GM21447 (cell line): ENCODE measurements around the gene SERF2.

Experiments used
- ATAC-seq: cut with Tn5 transposase; IDR thresholded peaks from one replicate; pipeline ENCODE4 v1.9.1; 2021; ENCODE audit not compliant: unreplicated experiment

Gene SERF2

GRCh38 chr15:43791993-43792760 lies at the start of gene SERF2:
Gene SERF2 (plus strand): TSS chr15:43792320. CDS start chr15:43792377, 57 bp downstream.
- peak; percentile 76 for ATAC-seq

GRCh38 chr15:43746245-43746902 lies 45.7 kb upstream of the SERF2 start, which contains the start of gene PDIA3:
Gene PDIA3 (plus strand): TSS chr15:43746438. CDS start chr15:43746540, 102 bp downstream.
- peak; percentile 56 for ATAC-seq

GRCh38 chr15:43746903-43747309 lies 45.2 kb upstream of the SERF2 start:
- peak; percentile 20 for ATAC-seq

- ATAC-seq, result no peak
Measured at GRCh38 chr15:43748376-43748775, 43.7 kb upstream of the SERF2 start.

GRCh38 chr15:43749690-43750345 lies 42.3 kb upstream of the SERF2 start:
- peak; percentile 47 for ATAC-seq

GRCh38 chr15:43751885-43752284 lies 40.2 kb upstream of the SERF2 start:
- ATAC-seq, result no peak

- ATAC-seq, result no peak
Measured at GRCh38 chr15:43762824-43763223, 29.3 kb upstream of the SERF2 start.

GRCh38 chr15:43763819-43764446 lies 28.2 kb upstream of the SERF2 start:
- no peak for ATAC-seq

GRCh38 chr15:43769584-43770228 lies 22.4 kb upstream of the SERF2 start:
- ATAC-seq, result no peak

GRCh38 chr15:43771816-43772215 lies 20.3 kb upstream of the SERF2 start:
- ATAC-seq, result no peak

GRCh38 chr15:43772624-43773023 lies 19.5 kb upstream of the SERF2 start:
- no peak for ATAC-seq

GRCh38 chr15:43774062-43774461 lies 18.1 kb upstream of the SERF2 start:
- ATAC-seq, result no peak

- ATAC-seq, result no peak
Measured at GRCh38 chr15:43775411-43775965, 16.6 kb upstream of the SERF2 start.

GRCh38 chr15:43776101-43776717 lies 15.9 kb upstream of the SERF2 start:
- peak; percentile 64 for ATAC-seq

- peak; percentile 40 for ATAC-seq
Measured at GRCh38 chr15:43776718-43777266, 15.3 kb upstream of the SERF2 start, which contains the start of gene ELL3. Gene ELL3 (minus strand): TSS chr15:43776966. CDS start chr15:43776901, 65 bp downstream.

GRCh38 chr15:43777267-43777914 lies 14.7 kb upstream of the SERF2 start:
- peak; percentile 52 for ATAC-seq

- no peak for ATAC-seq
Measured at GRCh38 chr15:43779016-43779415, 13.1 kb upstream of the SERF2 start.

GRCh38 chr15:43789409-43789808 lies 2.7 kb upstream of the SERF2 start:
- ATAC-seq, result no peak
